Astrocyte of the cerebellum (primary cell): ENCODE measurements around the gene GOLGA3.

Experiments used
- DNase-seq: peaks from one replicate; pipeline ENCODE4 v3.0.0-alpha.2; 2011; ENCODE audit warnings: low read depth
- H3K4me3 ChIP-seq: 2 replicates; pipeline ENCODE4 v1.5.1; 2011; ENCODE audit warnings: mild to moderate bottlenecking, low read depth, low read length, moderate library complexity
- in situ Hi-C: cut with HindIII; loops from 2 replicates; pipeline ENCODE4 v1.10.0; 2017; ENCODE audit warnings: low sequenced_read_pairs
- TF ChIP-seq, protein P1 (sequence below): IDR thresholded peaks from 2 replicates; pipeline ENCODE4 v1.5.1; 2012; ENCODE audit warnings: low read length, low read depth, moderate library complexity, mild to moderate bottlenecking; ENCODE audit errors: missing control alignments

Gene GOLGA3

DNA sequence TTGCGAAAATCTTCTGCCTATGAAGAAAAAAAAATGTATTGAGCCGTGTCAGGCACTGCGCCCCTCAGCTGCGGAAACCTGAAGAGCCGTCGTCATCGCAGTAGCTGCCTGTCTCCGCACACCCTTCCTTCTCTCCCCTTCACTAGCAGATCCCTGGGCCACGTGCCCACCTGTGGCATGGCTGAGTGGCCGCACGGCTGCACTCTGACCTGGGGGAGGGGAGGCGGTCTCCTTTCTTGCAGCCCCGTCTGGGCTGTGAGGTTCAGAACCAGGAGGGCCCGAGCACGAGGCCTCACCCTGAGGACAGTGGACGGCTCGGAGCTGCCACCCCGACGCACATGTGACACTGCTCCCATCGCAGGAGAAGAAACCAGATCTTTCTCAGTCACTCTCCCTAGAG, 93.2 kb downstream of the GOLGA3 start:
- no peak for DNase-seq
- in situ Hi-C loops = loop anchor here (5.0 kb wide), 1 partner anchor 77 kb away; no protein-coding TSS in a partner anchor
- TF ChIP-seq, protein P1, sequence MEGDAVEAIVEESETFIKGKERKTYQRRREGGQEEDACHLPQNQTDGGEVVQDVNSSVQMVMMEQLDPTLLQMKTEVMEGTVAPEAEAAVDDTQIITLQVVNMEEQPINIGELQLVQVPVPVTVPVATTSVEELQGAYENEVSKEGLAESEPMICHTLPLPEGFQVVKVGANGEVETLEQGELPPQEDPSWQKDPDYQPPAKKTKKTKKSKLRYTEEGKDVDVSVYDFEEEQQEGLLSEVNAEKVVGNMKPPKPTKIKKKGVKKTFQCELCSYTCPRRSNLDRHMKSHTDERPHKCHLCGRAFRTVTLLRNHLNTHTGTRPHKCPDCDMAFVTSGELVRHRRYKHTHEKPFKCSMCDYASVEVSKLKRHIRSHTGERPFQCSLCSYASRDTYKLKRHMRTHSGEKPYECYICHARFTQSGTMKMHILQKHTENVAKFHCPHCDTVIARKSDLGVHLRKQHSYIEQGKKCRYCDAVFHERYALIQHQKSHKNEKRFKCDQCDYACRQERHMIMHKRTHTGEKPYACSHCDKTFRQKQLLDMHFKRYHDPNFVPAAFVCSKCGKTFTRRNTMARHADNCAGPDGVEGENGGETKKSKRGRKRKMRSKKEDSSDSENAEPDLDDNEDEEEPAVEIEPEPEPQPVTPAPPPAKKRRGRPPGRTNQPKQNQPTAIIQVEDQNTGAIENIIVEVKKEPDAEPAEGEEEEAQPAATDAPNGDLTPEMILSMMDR = no peak
- H3K4me3 ChIP-seq = no peak overlapping the region

GRCh38 chr12:132734206-132734605, 94.5 kb downstream of the GOLGA3 start:
- TF ChIP-seq, protein P1 = no peak
- no peak overlapping the region for H3K4me3 ChIP-seq
- in situ Hi-C loops = no loop called here
- peak; percentile 38 for DNase-seq

DNA sequence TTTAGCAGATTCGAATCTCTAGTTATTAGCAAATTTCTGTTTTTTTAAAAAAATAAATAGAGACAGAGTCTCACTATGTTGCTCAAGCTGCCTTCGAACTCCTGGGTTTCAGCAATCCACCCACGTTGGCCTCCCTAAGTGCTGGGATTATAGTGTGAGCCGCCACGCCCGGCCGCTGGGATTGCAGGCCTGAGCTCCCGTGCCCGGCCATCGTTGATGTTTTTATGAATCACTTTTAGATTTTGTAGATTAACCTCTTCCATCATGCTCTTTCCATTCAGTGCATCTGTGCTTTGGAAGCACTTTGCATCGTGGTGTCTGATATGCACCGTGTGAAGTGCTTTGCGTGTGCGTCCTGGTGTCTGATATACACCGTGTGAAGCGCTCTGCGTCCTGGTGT, 97.1 kb downstream of the GOLGA3 start:
- H3K4me3 ChIP-seq = no peak overlapping the region
- in situ Hi-C loops = no loop called here
- no peak for DNase-seq
- TF ChIP-seq, protein P1 = no peak

DNA sequence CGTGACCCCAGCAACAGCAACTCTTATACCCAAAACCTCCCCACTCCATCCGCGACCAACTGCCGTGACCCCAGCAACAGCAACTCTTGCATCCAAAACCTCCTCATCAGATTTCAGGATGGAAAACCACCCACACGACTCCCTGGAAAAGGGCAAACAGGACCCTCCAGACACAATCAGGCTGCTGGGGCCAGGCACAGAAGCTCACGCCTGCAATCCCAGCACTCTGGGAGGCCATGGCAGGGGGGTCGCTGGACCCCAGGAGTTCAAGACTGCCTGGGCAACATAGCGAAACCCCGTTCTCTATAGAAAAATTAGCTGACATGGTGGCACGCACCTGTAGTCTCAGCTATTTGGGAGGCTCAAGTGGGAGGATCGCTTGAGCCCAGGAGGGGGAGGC, 98.3 kb downstream of the GOLGA3 start:
- DNase-seq = no peak
- in situ Hi-C loops = no loop called here
- H3K4me3 ChIP-seq = no peak overlapping the region
- TF ChIP-seq, protein P1 = no peak

DNA sequence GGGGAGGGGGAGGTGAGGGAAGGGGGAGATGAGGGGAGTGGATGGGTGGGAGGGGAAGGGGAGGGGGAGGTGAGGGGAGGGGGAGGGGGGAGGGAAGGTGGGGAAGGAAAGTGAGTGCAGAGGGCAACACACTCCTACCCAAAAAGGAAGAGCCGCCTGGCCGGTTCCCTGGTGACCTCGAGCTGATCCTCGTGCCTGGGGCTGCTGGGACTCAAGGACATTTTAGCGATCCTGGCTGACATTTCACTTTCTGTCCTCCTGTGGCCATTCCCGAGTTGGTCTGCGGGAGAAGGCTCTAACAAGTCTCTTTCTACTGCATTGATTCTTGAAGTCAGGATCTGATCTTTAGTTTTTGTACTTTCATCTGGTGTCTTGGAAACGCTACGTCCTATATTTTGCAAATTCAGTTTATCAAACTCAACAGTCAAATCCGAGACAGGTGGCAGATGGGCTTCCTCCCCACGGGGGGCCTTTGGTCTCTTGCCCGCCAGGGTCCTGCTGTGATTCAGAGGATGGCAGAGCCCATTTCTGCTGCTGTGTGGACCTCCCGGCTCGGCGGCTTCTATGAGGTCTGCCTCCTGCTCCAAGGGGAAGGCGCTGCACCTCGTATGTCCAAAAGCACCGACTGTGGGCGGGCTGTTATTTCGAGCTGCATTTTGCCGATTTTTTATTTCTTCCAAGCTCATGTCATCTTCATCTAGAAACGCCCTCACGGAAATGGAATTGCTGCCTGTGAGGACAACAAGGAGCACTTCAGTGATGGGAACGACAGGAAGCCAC, 98.9 kb downstream of the GOLGA3 start:
- H3K4me3 ChIP-seq = no peak overlapping the region
- DNase-seq = no peak
- in situ Hi-C loops = no loop called here
- TF ChIP-seq, protein P1 = no peak

DNA sequence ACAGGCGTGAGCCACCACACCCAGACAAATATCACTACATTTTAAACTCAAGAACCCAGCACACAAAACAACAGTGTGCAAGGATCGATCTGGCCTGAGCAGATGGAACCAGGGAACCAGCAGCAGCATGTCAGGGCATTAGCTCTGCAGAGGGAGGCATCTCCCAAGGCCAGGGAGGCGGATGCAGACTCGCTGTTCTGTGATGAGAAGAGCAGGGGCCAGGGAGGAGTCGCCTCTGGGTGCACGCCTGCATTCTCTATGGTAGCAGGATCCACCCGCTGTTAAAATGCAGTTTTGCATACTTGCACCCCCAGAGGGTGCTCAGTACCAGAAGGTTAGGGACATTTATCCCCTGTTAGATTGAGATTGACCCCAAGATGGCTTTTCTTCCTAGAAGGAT, 100.2 kb downstream of the GOLGA3 start:
- in situ Hi-C loops = no loop called here
- DNase-seq = no peak

More for the DNA sequence above, 100.2 kb downstream of the GOLGA3 start:
- H3K4me3 ChIP-seq = no peak overlapping the region
- TF ChIP-seq, protein P1 = no peak
